NCI-H2171 treated with DMSO at 0.1 percent for 48 hours (cell line): ENCODE measurements around the gene NOS1AP.

Source experiments
- DNase-seq: peaks from one replicate; lab custom pipeline; 2025; lab: John Stamatoyannopoulos, UW

Gene NOS1AP

DNA sequence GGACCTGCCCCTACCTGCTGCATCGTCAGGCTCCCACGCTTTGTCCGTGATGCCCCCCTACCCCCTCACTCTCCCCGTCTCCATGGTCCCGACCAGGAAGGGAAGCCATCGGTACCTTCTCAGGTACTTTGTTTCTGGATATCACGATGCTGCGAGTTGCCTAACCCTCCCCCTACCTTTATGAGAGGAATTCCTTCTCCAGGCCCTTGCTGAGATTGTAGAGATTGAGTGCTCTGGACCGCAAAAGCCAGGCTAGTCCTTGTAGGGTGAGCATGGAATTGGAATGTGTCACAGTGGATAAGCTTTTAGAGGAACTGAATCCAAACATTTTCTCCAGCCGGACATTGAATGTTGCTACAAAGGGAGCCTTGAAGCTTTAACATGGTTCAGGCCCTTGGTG lies 298.3 kb downstream of the NOS1AP start:
- no peak for DNase-seq

DNA sequence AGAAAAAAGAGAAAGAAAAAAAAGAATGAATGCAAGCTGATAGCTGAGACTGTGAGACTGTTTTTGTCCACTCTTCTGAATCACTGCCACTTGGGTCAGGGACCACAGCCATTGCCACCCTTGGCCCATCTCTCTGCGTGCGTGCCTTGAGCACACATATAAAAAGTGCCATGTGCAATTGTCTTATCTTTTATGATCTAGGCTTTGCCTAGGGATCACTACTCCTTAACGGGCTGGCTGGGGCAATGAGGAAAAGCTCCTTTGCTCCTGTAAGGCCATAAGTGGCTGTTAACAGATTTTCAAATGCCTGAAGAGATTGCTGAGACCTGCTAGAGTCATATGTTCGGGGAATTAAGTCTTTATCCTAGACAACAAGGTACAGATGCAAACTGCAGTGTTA lies 299.0 kb downstream of the NOS1AP start:
- no peak for DNase-seq

DNA sequence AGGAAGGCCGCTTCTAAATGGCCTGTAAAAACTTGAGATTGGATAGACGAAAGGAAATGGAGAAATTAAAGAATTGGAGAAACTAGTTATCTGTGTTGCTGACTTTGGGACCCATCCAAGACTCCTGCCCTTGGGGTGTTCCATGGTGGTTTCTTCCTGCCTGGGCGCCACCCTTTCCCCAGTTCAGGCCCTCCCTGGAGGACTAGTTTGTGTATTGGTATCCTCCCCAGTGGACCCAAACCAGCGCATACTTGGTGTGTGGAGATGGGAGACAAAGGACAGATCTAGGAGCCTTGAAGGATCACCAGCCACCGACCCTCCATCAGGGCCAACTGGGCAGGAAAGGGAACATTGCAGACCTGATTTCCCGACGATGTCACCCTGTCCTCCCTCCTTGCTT lies 300.1 kb downstream of the NOS1AP start:
- no peak for DNase-seq

DNA sequence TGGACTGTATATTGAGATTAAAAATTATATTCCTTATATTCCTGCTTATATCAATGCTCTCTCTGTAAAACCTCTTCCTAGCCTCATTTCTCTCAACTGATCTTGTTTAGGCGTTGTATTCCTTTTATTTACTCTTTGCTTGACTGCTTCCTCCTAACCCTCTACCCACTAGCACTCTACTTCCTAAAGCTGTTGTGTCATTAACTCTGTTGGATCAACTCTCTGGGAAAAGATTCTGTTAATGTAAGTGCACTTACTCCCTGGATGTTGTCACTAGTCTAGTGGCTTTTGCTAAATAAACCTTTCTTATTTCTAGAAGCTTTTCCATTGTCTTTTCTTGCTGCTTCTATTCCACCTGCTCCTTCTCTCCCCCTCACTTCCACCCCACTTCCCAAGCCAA lies 300.7 kb downstream of the NOS1AP start:
- DNase-seq: no peak

DNA sequence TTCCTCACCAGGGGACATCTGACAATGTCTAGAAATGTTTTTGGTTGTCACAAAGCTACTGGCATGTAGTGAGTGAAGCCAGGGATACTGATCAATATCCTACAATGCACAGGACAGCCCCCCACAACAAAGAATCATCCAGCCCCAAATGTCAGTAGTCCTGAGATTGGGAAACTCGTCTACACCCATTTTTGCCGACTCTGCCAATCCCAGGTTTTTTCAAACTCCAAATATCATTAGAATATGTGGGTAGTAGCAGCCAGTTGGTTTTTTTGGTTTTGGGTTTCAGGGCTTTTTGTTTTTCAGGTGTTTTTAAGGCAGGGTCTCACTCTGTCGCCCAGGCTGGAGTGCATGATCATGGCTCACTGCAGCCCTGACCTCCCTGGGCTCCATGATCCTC lies 301.2 kb downstream of the NOS1AP start:
- DNase-seq: no peak

DNA sequence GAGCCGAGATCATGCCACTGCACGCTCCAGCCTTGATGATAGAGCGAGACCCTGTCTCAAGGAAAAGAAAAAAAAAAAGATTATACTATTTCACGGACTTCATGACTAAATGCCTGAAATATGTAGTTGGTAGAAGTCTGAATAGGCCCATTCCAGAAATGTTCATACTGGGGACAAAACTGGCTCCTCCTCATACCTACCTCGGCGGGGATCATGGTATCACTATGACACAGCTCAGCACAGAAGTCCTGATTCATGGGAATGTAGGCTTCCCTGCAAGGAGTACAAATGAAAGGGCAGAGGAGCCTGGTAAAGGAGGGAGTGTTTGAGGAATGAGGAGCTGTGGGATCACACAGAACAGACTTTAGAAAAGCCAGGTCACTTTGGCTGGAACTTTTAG lies 302.1 kb downstream of the NOS1AP start:
- DNase-seq: no peak

DNA sequence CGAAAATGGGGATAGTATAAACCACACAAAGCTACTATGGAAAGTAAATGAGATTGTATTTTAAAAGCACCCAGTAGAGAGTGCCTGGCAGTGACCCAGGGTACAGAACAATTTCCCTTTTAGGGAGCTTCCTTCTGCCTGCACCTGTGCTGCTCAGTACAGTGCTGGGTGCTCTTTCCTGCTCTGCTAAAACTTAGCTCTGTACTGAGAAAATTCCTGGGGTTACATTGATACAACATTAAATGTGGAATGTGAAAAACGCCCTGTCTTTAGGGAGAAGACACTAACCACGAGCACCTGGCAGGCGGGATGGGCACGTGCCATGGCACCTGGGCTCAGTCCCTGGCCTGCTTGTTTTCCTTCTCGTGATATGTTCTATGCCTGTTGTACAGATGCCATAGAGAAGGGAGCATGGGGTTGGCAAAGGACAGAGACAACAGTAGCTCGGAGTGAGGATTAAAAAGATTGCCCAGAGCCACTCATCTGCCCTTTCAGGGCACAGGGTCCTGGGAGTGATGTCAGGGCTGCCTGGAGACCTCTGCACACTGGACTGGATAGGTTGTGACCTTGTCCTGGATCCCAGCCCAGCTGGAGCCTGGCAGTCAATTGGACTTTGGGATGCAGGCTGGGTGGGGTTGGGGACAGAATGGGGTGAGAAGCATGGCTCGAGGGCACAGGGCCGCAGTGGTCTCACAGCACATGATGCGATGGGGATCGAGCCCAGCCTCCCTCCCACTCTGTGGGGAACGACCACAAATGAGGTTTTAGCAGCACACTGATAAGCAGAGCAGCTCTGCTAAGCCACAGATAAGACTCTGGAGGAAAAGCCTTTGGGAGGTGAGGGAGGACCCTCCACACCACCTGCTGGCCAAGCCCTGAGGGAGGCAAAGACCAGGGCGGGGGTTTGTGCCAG lies 302.9 kb downstream of the NOS1AP start:
- no peak for DNase-seq

DNA sequence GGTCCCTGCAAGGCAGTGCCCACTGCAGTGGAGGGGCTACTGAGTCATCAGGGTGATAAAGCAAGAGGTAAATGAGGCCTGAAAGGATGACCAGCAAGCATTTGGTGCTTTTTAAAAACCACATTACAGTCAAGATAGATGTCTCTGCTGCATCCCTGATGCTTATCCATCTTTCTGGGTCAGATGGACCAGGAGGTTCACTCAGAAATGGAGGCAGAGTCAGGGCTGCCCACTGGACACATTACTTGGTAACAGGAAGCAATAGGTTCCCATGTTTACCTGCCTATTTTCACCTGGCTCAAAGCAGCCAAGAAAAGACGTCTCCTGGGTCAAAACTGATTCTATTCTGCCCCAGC lies 303.6 kb downstream of the NOS1AP start:
- no peak for DNase-seq

DNA sequence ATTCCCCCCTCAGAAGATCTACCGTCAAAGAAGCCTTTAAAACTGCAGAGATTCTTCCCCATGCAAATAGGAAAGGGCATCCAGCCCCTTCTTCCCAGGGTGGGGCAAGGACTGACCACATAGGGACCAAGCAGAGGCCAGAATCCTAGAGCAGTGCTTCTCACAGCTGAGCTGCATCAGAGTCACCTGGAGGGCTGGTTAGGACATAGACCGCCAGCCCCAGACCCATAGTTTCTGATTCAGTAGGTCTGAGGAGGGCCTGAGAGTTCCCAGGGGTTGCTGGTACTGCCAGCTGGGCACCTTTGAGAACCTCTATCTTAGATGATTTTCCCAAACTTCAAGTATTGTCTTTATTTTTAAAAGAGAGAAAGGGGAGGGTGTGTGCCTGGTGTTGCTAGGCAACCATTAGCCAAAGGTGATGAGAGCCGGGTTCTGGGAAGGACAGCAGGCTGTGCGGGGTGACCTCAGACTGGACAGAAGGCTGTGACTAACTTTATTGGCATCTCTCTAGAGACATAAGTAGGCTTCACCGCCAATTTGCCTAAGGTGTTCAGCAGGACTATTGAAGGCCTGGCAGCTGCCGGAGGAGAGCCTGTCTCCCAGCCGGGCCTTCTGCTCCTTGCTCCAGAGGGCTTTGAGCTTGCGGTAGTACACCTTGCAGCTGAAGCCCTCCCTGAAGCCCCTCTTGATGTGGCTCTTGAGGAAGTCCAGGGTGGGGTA lies 304.2 kb downstream of the NOS1AP start:
- DNase-seq: no peak

DNA sequence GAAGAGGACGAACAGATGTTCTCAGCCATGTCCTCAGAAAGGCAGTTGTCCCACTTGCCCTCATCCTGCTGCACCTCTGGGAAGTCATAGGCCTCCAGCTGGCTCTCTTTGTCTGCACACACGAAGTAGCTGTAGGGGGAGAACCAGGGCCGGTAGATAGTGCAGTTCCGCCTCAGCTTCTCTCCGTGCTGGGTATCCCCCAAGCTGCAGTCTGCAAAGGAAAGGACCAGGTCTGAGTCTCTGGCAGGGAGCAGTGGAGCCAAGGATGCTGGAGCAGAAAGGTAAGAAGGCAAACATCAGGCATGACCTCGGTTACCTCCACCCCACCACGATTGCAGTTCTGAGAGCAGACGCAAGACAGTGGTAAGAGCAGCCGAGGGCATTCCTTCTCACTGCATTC lies 304.9 kb downstream of the NOS1AP start:
- DNase-seq: no peak

DNA sequence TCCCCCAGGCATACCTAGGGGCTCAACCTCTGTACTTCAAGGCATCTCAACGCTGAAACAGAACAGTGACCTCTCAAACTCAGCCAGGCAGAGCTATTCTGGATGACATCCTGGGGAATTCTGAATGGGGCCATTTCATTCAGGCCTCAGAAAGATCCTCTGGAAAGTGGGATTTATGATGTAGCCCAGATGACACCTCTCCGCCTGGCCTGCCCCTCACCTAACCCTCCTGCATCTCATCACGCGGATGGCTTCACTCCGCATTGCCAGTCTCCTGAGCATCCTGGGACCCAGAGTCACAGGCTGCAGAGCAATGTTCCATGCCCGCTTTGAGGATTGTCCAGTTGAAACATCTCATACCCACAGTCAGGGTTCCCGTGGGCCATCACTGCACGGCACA lies 306.0 kb downstream of the NOS1AP start:
- no peak for DNase-seq

DNA sequence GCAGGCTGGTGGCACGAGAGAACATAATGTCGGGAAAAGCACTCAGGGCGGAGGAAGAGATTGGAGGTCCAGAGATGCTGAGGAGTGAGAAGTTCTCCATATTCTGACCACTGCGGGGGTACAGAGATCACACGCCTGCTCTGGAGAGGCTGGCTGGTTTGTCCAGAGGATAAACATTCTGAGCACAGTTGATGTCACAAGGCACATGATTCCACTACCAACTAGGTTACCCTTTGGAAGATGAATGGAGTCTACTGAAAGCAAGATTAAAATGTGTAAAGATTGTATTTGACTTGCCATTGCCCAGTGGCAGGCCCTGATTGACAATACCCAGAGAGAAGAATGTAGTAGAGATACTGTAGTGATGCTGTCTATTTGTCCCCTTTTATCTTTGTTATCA lies 307.2 kb downstream of the NOS1AP start, which contains the start of gene SPATA46:
TSS of gene SPATA46 (minus strand) at position 164 of the 400 bp plus-strand sequence. CDS start at position 100, 64 bp downstream.
- no peak for DNase-seq

DNA sequence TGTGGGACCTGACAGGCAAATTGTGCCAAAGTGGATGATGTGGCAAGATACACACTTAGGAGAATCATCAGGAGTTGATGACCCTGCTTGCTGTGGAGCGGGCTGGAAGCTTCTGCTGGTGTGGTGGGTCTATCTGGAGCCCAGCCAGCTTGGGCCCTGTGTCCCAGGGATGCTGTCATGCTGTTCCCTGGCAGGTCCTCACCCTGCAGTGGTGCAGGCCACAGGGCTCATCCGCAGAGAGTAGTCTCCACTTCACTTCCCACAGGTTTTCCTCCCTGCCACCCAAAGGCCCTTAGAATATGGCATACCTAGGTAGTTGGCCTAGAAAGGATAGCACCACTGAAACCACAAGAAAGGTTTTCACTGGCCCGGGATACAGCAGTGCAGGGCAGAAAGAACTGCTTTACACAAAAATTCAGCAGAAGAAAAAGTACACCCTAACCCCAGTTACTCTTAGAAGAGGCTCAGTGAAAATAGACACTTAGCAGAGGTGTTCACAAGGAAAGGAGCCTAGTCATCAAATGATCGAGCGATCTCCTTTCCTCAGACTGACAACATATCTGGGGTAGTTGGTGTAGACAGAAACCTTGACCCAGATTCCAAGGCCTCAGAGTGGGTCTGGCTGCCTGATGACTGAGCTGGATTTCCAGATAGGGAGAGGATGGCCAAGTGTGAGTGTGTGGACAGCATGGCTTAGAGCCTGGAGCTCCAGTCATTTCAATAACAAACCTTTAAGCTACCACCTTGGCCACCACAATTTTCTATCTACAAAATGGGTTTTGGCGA lies 310.8 kb downstream of the NOS1AP start:
- DNase-seq: no peak

DNA sequence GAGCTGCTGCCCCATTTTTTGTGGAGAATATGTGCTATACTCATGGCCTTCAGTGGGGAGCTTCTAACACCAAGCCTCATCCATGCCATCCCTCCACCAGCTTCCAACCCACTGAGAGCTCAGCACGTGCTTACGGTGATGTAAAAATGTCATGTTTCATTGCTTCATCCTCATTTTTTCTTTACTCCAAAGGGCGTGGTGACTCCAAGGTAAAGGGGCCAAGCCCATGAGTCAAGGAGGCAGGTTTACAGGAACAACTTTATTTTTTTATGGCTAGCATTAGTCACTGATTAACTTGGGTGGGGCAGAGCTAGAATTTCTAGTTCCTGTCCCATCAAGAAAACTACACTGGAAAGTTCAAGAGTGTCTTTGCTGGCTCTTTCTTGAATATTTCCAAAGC lies 311.9 kb downstream of the NOS1AP start, which contains the start of gene C1orf226:
TSS of gene C1orf226 (plus strand) at position 346 of the 400 bp plus-strand sequence. CDS start 174 bp downstream, outside the sequence.
- no peak for DNase-seq

DNA sequence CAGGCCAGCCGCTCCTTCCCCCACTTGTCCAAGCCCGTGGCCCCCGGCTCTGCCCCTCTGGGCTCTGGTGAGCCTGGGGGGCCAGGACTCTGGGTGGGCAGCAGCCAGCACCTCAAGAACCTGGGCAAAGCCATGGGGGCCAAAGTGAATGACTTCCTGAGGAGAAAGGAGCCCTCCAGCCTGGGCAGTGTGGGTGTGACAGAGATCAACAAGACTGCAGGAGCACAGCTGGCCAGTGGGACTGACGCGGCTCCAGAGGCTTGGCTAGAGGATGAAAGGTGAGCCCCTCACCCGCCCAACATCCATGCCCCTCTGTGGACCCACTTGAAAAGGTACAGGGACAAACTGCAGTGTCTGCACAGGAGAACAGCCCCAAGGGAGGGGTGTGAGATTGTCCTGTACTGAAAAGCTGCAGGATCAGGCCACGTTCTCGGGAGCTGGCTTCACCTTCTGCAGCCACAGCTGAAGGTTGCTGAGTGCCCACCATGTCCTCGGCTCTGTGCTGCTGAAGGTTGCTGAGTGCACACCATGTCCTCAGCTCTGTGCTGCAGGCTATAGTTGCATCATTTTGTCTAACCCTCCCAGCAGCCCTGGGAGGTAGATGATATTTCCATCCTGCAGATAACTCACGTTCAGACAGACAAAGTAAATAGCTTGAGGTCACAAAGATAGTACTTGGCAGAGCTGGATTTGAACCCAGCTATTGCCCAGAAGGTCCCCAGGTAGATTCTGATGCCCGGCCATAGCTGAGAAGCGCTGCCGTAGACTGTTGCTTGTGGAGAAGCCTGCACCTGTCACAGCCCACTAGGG lies 312.7 kb downstream of the NOS1AP start:
- no peak for DNase-seq

DNA sequence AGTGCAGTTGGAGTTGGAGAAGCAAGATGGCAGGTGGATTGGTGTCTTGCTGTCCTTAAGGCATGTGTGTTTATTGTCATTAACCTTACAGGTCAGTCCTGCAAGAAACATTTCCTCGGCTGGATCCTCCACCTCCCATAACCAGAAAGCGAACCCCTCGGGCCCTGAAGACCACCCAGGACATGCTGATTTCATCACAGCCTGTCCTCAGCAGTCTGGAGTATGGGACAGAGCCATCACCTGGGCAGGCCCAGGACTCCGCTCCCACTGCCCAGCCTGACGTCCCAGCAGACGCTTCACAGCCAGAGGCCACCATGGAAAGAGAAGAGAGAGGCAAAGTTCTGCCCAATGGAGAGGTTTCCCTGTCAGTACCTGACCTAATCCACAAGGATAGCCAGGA lies 313.6 kb downstream of the NOS1AP start:
- DNase-seq: no peak

DNA sequence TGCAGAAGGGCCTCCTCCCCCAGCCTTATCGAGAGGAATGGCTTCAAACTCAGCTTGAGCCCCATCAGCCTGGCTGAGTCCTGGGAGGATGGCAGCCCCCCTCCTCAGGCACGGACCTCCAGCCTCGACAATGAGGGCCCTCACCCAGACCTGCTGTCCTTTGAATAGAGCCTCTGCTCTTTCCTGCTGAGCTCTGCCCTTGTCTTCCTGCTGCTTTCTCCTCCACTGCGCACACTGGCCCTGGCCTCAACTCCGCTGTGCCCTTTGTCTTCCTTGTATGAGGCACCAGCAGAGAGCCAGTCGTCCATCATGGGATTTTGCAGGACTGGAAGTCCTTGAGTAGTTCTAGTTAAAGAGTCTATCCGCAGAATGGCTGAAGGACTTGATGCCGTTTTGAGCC lies 314.0 kb downstream of the NOS1AP start:
- no peak for DNase-seq

DNA sequence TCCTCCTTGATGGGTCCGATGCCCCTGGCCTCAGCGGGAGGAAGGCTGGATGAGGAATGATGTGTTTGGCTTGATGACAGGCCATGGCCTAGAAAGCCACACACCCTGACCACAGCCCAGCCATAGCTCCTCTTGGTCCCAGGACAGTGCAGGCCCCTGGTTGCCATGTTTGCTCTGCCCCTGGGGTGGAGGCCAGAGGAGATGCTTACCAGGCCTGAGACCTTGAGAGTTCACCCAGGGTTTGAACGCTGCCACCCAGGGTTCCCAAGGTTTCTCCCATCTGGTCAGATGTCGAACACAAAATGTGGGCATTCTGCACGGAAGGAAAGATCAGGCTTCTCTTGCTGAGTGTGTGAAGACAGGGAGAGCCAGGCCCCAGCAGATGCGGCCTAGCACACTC lies 314.6 kb downstream of the NOS1AP start:
- no peak for DNase-seq

DNA sequence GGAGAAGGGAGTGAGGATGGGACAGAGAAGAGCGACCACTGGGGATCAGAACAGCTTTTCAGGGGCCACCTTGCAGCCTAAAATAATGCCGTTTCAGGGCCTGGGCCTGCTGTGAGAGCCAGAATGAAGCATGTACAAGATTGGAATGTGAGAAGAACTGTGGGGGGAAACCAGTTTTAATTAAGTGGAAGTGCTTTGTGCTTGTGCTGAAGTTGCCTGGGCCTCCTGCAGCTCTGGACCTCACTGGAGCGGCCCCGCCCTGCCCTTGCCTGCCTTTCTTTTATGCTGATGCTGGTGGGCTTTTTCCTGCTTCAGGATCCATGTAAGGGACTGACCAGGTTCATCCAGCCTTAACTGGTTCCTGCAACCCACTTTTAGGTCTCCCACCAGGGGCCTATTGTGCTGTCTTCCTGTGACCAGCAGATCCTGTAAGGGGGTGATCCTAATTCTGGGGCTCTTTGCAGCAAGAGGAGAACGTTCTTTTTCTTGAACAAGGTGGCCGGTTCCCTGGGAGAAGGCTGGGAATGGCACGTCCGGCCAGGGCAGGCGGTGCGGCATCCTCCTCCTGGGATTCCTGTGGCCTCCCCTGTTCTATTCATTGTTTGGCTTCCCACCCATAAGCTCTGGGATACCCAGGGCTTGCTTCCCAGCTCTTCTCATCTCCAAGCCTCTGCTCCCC lies 315.2 kb downstream of the NOS1AP start:
- no peak for DNase-seq

DNA sequence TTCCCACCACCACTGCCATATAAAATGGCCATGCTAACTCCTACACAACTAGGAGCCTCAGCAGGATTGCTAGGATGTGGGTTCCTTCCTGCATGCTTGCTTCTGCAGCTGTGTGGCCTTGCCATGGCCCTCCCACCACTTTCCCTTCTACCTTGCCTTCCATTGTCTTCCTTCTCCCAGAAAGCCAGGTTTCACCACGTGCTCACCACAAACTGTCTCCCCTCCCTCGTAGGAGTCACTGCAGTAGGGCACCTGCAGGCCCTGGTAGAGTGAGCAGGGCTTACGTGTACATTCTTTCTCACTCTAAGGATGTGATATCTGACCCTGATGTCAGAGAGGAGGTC lies 315.8 kb downstream of the NOS1AP start:
- DNase-seq: no peak

DNA sequence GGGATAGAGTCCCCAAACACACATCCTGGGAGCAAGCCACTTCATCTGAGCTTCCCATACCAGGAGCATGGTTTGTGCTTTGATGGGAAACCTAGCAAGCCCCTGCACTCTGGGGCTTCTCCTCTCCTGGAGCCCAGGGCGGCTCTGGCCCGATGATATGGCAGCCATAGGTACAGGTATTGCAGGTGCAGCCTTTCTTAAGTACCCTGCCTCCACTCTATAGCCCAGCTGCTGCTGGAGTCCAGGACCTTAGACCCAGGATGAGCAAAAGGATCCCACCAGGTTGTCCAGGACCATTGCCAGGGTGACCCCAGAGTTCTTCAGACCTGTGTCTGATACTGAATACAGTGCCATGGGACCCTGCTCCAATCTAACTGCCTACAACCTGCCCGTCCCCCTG lies 316.2 kb downstream of the NOS1AP start:
- no peak for DNase-seq
